GM23338 (cell line): ENCODE data around the gene PROZ. TPM values are rescaled to one million over a fixed set of nuclear protein-coding genes. Genes with fewer than 3 reads are reported as not detected.

Source experiments
- ATAC-seq: fragments of 200-7000 bp; cut with Tn5 transposase; 3 replicates; pipeline ENCODE4 v1.9.1; 2020
- DNase-seq: peaks from one replicate; pipeline ENCODE4 v3.0.0-alpha.2; 2015; ENCODE audit warnings: low spot score
- H2AFZ ChIP-seq: fragments of 200-600 bp; sonication (generic); 2 replicates; pipeline ENCODE4 v1.8.0; 2016; ENCODE audit warnings: antibody characterized with exemption, mild to moderate bottlenecking, moderate library complexity
- H3F3A ChIP-seq: fragments of 200-600 bp; sonication (generic); replicated peaks from 2 replicates; pipeline ENCODE4 v1.8.0; 2017; ENCODE audit warnings: antibody characterized with exemption, mixed run types, low read depth
- H3K27ac ChIP-seq: fragments of 200-600 bp; sonication (generic); 2 replicates; pipeline ENCODE4 v1.6.1; 2016; ENCODE audit warnings: low read depth
- H3K27me3 ChIP-seq: fragments of 200-600 bp; sonication (generic); 2 replicates; pipeline ENCODE4 v1.8.0; 2016; ENCODE audit warnings: mild to moderate bottlenecking, mixed run types, moderate library complexity; ENCODE audit not compliant: insufficient read depth
- H3K36me3 ChIP-seq: fragments of 200-600 bp; sonication (generic); 2 replicates; pipeline ENCODE4 v1.8.0; 2016; ENCODE audit warnings: mild to moderate bottlenecking; ENCODE audit not compliant: insufficient read depth
- H3K4me1 ChIP-seq: fragments of 200-600 bp; sonication (generic); 2 replicates; pipeline ENCODE4 v1.8.0; 2016; ENCODE audit warnings: mild to moderate bottlenecking, moderate library complexity; ENCODE audit not compliant: insufficient read depth
- H3K4me2 ChIP-seq: fragments of 200-600 bp; sonication (generic); 2 replicates; pipeline ENCODE4 v1.7.1; 2017; ENCODE audit warnings: mixed run types
- H3K4me3 ChIP-seq: fragments of 200-600 bp; sonication (generic); 2 replicates; pipeline ENCODE4 v1.6.1; 2016; ENCODE audit warnings: mixed run types
- H3K79me2 ChIP-seq: fragments of 200-600 bp; sonication (generic); replicated peaks from 2 replicates; pipeline ENCODE4 v1.8.0; 2017; ENCODE audit warnings: mild to moderate bottlenecking; ENCODE audit not compliant: insufficient read depth
- H3K9me2 ChIP-seq: fragments of 200-600 bp; sonication (generic); 2 replicates; pipeline ENCODE4 v1.8.0; 2017; ENCODE audit not compliant: insufficient read depth
- H4K20me1 ChIP-seq: fragments of 200-600 bp; sonication (generic); replicated peaks from 2 replicates; pipeline ENCODE4 v1.8.0; 2017; ENCODE audit warnings: mild to moderate bottlenecking; ENCODE audit not compliant: insufficient read depth
- H3K27ac Mint-ChIP-seq: 2 replicates; pipeline ENCODE4 v1.8.0; 2020; ENCODE audit warnings: inconsistent platforms, mild to moderate bottlenecking, moderate library complexity, mixed read lengths
- H3K27me3 Mint-ChIP-seq: 3 replicates; pipeline ENCODE4 v1.8.0; 2022; ENCODE audit warnings: low read depth, mild to moderate bottlenecking, moderate library complexity, mixed read lengths, inconsistent platforms; ENCODE audit not compliant: insufficient read depth, poor library complexity
- H3K36me3 Mint-ChIP-seq: 3 replicates; pipeline ENCODE4 v1.8.0; 2021; ENCODE audit warnings: low read depth, mild to moderate bottlenecking, inconsistent platforms, moderate library complexity, mixed read lengths
- H3K4me1 Mint-ChIP-seq: 3 replicates; pipeline ENCODE4 v1.8.0; 2020; ENCODE audit warnings: mild to moderate bottlenecking, inconsistent platforms, mixed read lengths
- H3K4me3 Mint-ChIP-seq: 3 replicates; pipeline ENCODE4 v1.8.0; 2021; ENCODE audit warnings: moderate library complexity, mild to moderate bottlenecking, inconsistent platforms, mixed read lengths
- H3K9me3 Mint-ChIP-seq: 3 replicates; pipeline ENCODE4 v1.8.0; 2020; ENCODE audit warnings: moderate library complexity, mild to moderate bottlenecking, inconsistent platforms, mixed read lengths
- CREB1 ChIP-seq: fragments of 250-450 bp; sonication (Bioruptor Pico); IDR thresholded peaks from 2 replicates; pipeline ENCODE4 v1.5.0; 2020; ENCODE audit warnings: low read depth, mild to moderate bottlenecking, moderate library complexity
- EZH2 ChIP-seq: fragments of 200-600 bp; sonication (generic); IDR thresholded peaks from one replicate; pipeline ENCODE4 v1.8.0; 2017; ENCODE audit warnings: antibody characterized with exemption, mild to moderate bottlenecking, low read depth; ENCODE audit not compliant: unreplicated experiment
- EZH2phosphoT487 ChIP-seq: fragments of 200-600 bp; sonication (generic); IDR thresholded peaks from one replicate; pipeline ENCODE4 v1.8.1; 2018; ENCODE audit warnings: antibody characterized with exemption; ENCODE audit not compliant: unreplicated experiment
- JUNB ChIP-seq: IDR thresholded peaks from one replicate; pipeline ENCODE4 v1.6.1; 2016; ENCODE audit warnings: antibody characterized with exemption; ENCODE audit not compliant: unreplicated experiment
- NANOG ChIP-seq: IDR thresholded peaks from 2 replicates; pipeline ENCODE4 v1.6.1; 2016; ENCODE audit warnings: antibody characterized with exemption, borderline replicate concordance
- POLR2AphosphoS5 ChIP-seq: IDR thresholded peaks from 2 replicates; pipeline ENCODE4 v1.6.1; 2016; ENCODE audit warnings: antibody characterized with exemption, low read depth
- STAT1 ChIP-seq: IDR thresholded peaks from one replicate; pipeline ENCODE4 v1.6.1; 2016; ENCODE audit warnings: antibody characterized with exemption; ENCODE audit not compliant: unreplicated experiment
- ZNF114 ChIP-seq: fragments of 250-450 bp; sonication (Bioruptor Pico); IDR thresholded peaks from 2 replicates; pipeline ENCODE4 v1.5.0; 2020; ENCODE audit warnings: mild to moderate bottlenecking, moderate library complexity
- ZNF331 ChIP-seq: fragments of 250-450 bp; sonication (Bioruptor Pico); IDR thresholded peaks from 2 replicates; pipeline ENCODE4 v1.5.0; 2020; ENCODE audit warnings: low read depth, mild to moderate bottlenecking, moderate library complexity
- polyA plus RNA-seq: library from polyadenylated mRNA; unstranded; fragments of >200 nt; fragmentation: Nextera tagmentation; extraction: Ambion mirVana; gene quantifications from 2 replicates; pipeline ENCODE4 v1.2.1, GENCODE V29; 2016
- total RNA-seq: library from RNA; depleted of rRNA; stranded (reverse); fragments of >200 nt; shearing (Covaris generic); gene quantifications from 2 replicates; pipeline ENCODE4 v1.2.3, GENCODE V29; 2014
- TF ChIP-seq, protein P1 (sequence below): IDR thresholded peaks from one replicate; pipeline ENCODE4 v1.6.1; 2018; ENCODE audit warnings: antibody characterized with exemption; ENCODE audit not compliant: unreplicated experiment
- TF ChIP-seq, protein P2 (sequence below): fragments of 250-450 bp; sonication (Bioruptor Pico); IDR thresholded peaks from 2 replicates; pipeline ENCODE4 v1.5.0; 2020; ENCODE audit warnings: mild to moderate bottlenecking, moderate library complexity
- TF ChIP-seq, protein P3 (sequence below): IDR thresholded peaks from 2 replicates; pipeline ENCODE4 v1.6.1; 2016; ENCODE audit warnings: antibody characterized with exemption
- TF ChIP-seq, protein P4 (sequence below), 2 experiments: fragments of 200-600 bp in 1 of 2; sonication (generic) in 1 of 2; conservative IDR thresholded peaks; 2 replicates each; pipeline versions ENCODE4 v1.5.1 to v1.6.1; 2016 to 2017; ENCODE audit warnings: antibody characterized with exemption in 2 of 2, low read depth in 2 of 2, mild to moderate bottlenecking in 2 of 2, moderate library complexity in 1 of 2

The PROZ gene
- total and polyA plus RNA-seq, 2 experiments from 2014 or later, result 0.53 TPM; not detected in 1

DNA sequence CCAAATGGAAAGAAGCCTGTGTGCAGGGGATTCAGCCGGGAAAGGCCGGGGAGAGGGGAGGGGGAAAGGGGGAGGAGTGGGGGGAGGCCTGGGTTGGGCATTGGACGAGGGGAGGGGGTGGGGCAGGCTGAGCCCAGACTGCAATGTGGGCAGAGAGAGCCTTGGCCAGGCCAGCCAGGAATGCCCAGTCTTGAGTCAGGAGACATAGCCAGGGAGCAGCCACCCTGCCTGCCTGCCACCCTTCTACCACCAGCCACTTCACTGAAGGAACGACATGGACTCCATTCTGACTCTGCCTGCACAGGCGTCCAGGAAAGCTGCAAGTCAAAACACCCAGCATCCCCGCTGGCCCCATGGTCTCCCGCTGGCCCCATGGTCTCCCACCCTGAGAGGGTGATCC lies 498 bp downstream of the PROZ start:
- no peak overlapping the region for H3K27ac Mint-ChIP-seq
- Histone ChIP-seq H3K27me3 (no peaks in the 10 kb centered on the region), H2AFZ (peak overlapping the region; percentile 83; the same call in 1 of the 2 replicates), H4K20me1 (no peaks in the 10 kb centered on the region), H3K9me2 (no peaks in the 10 kb centered on the region), H3K79me2 (no peaks in the 10 kb centered on the region), H3F3A (0 out of 2 replicates have a peak, but pooled peaks cover 4% of the 10 kb centered on the region), H3K27ac (no peak overlapping the region), H3K4me2 (no peak overlapping the region), H3K36me3 (no peaks in the 10 kb centered on the region), H3K4me3 (no peak overlapping the region), H3K4me1 (peaks cover 12% of the 10 kb centered on the region; the same call in 1 of the 2 replicates)
- H3K27me3 Mint-ChIP-seq, result peaks cover 10% of the 10 kb centered on the region
- H3K9me3 Mint-ChIP-seq, result peaks cover 3% of the 10 kb centered on the region; the same call in 1 of the 3 replicates
- ATAC-seq (peak; percentile 28), DNase-seq (peak; percentile 26)
- no peak overlapping the region for H3K4me3 Mint-ChIP-seq
- TF ChIP-seq, protein P1, sequence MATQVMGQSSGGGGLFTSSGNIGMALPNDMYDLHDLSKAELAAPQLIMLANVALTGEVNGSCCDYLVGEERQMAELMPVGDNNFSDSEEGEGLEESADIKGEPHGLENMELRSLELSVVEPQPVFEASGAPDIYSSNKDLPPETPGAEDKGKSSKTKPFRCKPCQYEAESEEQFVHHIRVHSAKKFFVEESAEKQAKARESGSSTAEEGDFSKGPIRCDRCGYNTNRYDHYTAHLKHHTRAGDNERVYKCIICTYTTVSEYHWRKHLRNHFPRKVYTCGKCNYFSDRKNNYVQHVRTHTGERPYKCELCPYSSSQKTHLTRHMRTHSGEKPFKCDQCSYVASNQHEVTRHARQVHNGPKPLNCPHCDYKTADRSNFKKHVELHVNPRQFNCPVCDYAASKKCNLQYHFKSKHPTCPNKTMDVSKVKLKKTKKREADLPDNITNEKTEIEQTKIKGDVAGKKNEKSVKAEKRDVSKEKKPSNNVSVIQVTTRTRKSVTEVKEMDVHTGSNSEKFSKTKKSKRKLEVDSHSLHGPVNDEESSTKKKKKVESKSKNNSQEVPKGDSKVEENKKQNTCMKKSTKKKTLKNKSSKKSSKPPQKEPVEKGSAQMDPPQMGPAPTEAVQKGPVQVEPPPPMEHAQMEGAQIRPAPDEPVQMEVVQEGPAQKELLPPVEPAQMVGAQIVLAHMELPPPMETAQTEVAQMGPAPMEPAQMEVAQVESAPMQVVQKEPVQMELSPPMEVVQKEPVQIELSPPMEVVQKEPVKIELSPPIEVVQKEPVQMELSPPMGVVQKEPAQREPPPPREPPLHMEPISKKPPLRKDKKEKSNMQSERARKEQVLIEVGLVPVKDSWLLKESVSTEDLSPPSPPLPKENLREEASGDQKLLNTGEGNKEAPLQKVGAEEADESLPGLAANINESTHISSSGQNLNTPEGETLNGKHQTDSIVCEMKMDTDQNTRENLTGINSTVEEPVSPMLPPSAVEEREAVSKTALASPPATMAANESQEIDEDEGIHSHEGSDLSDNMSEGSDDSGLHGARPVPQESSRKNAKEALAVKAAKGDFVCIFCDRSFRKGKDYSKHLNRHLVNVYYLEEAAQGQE, result no peak
- TF ChIP-seq JUNB (no peak), EZH2 (no peak), POLR2AphosphoS5 (no peak), CREB1 (CRISPR knock-in tag) (no peak), NANOG (no peak), STAT1 (no peak), EZH2phosphoT487 (no peak), ZNF114 (CRISPR knock-in tag) (no peak), ZNF331 (CRISPR knock-in tag) (no peak)
- TF ChIP-seq, protein P2, sequence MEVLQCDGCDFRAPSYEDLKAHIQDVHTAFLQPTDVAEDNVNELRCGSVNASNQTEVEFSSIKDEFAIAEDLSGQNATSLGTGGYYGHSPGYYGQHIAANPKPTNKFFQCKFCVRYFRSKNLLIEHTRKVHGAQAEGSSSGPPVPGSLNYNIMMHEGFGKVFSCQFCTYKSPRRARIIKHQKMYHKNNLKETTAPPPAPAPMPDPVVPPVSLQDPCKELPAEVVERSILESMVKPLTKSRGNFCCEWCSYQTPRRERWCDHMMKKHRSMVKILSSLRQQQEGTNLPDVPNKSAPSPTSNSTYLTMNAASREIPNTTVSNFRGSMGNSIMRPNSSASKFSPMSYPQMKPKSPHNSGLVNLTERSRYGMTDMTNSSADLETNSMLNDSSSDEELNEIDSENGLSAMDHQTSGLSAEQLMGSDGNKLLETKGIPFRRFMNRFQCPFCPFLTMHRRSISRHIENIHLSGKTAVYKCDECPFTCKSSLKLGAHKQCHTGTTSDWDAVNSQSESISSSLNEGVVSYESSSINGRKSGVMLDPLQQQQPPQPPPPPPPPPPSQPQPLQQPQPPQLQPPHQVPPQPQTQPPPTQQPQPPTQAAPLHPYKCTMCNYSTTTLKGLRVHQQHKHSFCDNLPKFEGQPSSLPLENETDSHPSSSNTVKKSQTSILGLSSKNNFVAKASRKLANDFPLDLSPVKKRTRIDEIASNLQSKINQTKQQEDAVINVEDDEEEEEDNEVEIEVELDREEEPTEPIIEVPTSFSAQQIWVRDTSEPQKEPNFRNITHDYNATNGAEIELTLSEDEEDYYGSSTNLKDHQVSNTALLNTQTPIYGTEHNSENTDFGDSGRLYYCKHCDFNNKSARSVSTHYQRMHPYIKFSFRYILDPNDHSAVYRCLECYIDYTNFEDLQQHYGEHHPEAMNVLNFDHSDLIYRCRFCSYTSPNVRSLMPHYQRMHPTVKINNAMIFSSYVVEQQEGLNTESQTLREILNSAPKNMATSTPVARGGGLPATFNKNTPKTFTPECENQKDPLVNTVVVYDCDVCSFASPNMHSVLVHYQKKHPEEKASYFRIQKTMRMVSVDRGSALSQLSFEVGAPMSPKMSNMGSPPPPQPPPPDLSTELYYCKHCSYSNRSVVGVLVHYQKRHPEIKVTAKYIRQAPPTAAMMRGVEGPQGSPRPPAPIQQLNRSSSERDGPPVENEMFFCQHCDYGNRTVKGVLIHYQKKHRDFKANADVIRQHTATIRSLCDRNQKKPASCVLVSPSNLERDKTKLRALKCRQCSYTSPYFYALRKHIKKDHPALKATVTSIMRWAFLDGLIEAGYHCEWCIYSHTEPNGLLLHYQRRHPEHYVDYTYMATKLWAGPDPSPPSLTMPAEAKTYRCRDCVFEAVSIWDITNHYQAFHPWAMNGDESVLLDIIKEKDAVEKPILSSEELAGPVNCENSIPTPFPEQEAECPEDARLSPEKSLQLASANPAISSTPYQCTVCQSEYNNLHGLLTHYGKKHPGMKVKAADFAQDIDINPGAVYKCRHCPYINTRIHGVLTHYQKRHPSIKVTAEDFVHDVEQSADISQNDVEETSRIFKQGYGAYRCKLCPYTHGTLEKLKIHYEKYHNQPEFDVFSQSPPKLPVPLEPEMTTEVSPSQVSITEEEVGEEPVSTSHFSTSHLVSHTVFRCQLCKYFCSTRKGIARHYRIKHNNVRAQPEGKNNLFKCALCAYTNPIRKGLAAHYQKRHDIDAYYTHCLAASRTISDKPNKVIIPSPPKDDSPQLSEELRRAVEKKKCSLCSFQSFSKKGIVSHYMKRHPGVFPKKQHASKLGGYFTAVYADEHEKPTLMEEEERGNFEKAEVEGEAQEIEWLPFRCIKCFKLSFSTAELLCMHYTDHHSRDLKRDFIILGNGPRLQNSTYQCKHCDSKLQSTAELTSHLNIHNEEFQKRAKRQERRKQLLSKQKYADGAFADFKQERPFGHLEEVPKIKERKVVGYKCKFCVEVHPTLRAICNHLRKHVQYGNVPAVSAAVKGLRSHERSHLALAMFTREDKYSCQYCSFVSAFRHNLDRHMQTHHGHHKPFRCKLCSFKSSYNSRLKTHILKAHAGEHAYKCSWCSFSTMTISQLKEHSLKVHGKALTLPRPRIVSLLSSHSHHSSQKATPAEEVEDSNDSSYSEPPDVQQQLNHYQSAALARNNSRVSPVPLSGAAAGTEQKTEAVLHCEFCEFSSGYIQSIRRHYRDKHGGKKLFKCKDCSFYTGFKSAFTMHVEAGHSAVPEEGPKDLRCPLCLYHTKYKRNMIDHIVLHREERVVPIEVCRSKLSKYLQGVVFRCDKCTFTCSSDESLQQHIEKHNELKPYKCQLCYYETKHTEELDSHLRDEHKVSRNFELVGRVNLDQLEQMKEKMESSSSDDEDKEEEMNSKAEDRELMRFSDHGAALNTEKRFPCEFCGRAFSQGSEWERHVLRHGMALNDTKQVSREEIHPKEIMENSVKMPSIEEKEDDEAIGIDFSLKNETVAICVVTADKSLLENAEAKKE (CRISPR knock-in tag), result no peak
- TF ChIP-seq, protein P3, sequence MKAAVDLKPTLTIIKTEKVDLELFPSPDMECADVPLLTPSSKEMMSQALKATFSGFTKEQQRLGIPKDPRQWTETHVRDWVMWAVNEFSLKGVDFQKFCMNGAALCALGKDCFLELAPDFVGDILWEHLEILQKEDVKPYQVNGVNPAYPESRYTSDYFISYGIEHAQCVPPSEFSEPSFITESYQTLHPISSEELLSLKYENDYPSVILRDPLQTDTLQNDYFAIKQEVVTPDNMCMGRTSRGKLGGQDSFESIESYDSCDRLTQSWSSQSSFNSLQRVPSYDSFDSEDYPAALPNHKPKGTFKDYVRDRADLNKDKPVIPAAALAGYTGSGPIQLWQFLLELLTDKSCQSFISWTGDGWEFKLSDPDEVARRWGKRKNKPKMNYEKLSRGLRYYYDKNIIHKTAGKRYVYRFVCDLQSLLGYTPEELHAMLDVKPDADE, result no peak
- TF ChIP-seq, protein P4, sequence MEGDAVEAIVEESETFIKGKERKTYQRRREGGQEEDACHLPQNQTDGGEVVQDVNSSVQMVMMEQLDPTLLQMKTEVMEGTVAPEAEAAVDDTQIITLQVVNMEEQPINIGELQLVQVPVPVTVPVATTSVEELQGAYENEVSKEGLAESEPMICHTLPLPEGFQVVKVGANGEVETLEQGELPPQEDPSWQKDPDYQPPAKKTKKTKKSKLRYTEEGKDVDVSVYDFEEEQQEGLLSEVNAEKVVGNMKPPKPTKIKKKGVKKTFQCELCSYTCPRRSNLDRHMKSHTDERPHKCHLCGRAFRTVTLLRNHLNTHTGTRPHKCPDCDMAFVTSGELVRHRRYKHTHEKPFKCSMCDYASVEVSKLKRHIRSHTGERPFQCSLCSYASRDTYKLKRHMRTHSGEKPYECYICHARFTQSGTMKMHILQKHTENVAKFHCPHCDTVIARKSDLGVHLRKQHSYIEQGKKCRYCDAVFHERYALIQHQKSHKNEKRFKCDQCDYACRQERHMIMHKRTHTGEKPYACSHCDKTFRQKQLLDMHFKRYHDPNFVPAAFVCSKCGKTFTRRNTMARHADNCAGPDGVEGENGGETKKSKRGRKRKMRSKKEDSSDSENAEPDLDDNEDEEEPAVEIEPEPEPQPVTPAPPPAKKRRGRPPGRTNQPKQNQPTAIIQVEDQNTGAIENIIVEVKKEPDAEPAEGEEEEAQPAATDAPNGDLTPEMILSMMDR (conservative IDR thresholded peaks at IDR 0.05; ENCODE audit: low read depth in 2 of 2), result no peak
- H3K4me1 Mint-ChIP-seq, result peaks cover 41% of the 10 kb centered on the region
- H3K36me3 Mint-ChIP-seq, result no peaks in the 10 kb centered on the region; the same call in 2 of the 3 replicates
